Measurements from ENCODE around the gene LMOD1. TPM values are rescaled to one million over a fixed set of nuclear protein-coding genes. Genes with fewer than 3 reads are reported as not detected.
A peak's percentile ranks its signal among the peaks of the same experiment; 100 is the strongest.

The LMOD1 gene
- total RNA-seq, 1 donor from 2014 or later = 9.2 TPM

- no peaks in the 10 kb centered on the region for H3K36me3 ChIP-seq
- intact Hi-C loops (cut with micrococcal nuclease) = no loop called here
- H3K4me1 ChIP-seq = peaks cover 9% of the 10 kb centered on the region
- DNase-seq = no peak
- H3K4me3 ChIP-seq = no peak overlapping the region
- peak overlapping the region; percentile 69 for H3K27ac ChIP-seq (replicated peaks)
- H3K27me3 ChIP-seq (ENCODE audit: low read depth) = peaks cover 7% of the 10 kb centered on the region
- no peaks in the 10 kb centered on the region for H3K9me3 ChIP-seq (replicated peaks)
- no peak for TF ChIP-seq CTCF (IDR thresholded peaks at IDR 0.05; ENCODE audit: borderline replicate concordance)
Observed at GRCh38 chr1:201939574-201939973, 6.8 kb downstream of the LMOD1 start.

- Histone ChIP-seq H3K27me3 (ENCODE audit: low read depth) (peaks cover 7% of the 10 kb centered on the region), H3K9me3 (replicated peaks) (no peaks in the 10 kb centered on the region), H3K27ac (replicated peaks) (peak overlapping the region; percentile 69), H3K36me3 (no peaks in the 10 kb centered on the region), H3K4me1 (peaks cover 9% of the 10 kb centered on the region), H3K4me3 (no peak overlapping the region)
- no peak for TF ChIP-seq CTCF (IDR thresholded peaks at IDR 0.05; ENCODE audit: borderline replicate concordance)
- no peak for DNase-seq
- intact Hi-C loops (cut with micrococcal nuclease) = no loop called here
Observed at GRCh38 chr1:201939148-201939547, 7.2 kb downstream of the LMOD1 start.

- no peak for DNase-seq
Observed at GRCh38 chr1:201938440-201939035, 7.8 kb downstream of the LMOD1 start.

GRCh38 chr1:201937624-201938213, 8.6 kb downstream of the LMOD1 start:
- intact Hi-C loops (cut with micrococcal nuclease) = no loop called here
- no peak overlapping the region for H3K4me3 ChIP-seq
- no peaks in the 10 kb centered on the region for H3K9me3 ChIP-seq (replicated peaks)
- H3K36me3 ChIP-seq = no peaks in the 10 kb centered on the region
- peaks cover 7% of the 10 kb centered on the region for H3K27me3 ChIP-seq (ENCODE audit: low read depth)
- peak overlapping the region; percentile 69 for H3K27ac ChIP-seq (replicated peaks)
- no peak for TF ChIP-seq CTCF (IDR thresholded peaks at IDR 0.05; ENCODE audit: borderline replicate concordance)
- peaks cover 9% of the 10 kb centered on the region for H3K4me1 ChIP-seq
- no peak for DNase-seq

More at GRCh38 chr1:201938440-201939035, 7.8 kb downstream of the LMOD1 start:
- Histone ChIP-seq H3K27ac (replicated peaks) (peak overlapping the region; percentile 69), H3K4me3 (peak overlapping the region; percentile 11), H3K36me3 (no peaks in the 10 kb centered on the region), H3K4me1 (peaks cover 9% of the 10 kb centered on the region), H3K9me3 (replicated peaks) (no peaks in the 10 kb centered on the region), H3K27me3 (ENCODE audit: low read depth) (peaks cover 7% of the 10 kb centered on the region)
- no peak for TF ChIP-seq CTCF (IDR thresholded peaks at IDR 0.05; ENCODE audit: borderline replicate concordance)
- intact Hi-C loops (cut with micrococcal nuclease) = no loop called here

- no peaks in the 10 kb centered on the region for H3K9me3 ChIP-seq (replicated peaks)
- intact Hi-C loops (cut with micrococcal nuclease) = no loop called here
- H3K36me3 ChIP-seq = no peaks in the 10 kb centered on the region
- H3K4me1 ChIP-seq = peaks cover 3% of the 10 kb centered on the region
- no peak overlapping the region for H3K4me3 ChIP-seq
- no peak for DNase-seq
- H3K27ac ChIP-seq (replicated peaks) = no peak overlapping the region
- TF ChIP-seq CTCF (IDR thresholded peaks at IDR 0.05; ENCODE audit: borderline replicate concordance) = no peak
- H3K27me3 ChIP-seq (ENCODE audit: low read depth) = no peaks in the 10 kb centered on the region
Observed at GRCh38 chr1:201933840-201934430, 12.4 kb downstream of the LMOD1 start.
